Upper lobe of left lung (tissue), 4 donors: ENCODE measurements around the gene NUP37.
"Not testable (repeated sequence)": the region's sequence is repeated elsewhere in the genome, so short reads cannot be mapped to it uniquely, and the experiment has no call there.

ENCODE experiments used
- CTCF ChIP-seq, 6 experiments: fragments of 450-650 bp in 4 of 6; fragments of 200-600 bp in 2 of 6; sonication (generic) in 2 of 6; IDR thresholded peaks; one replicate each; pipeline ENCODE4 v1.5.1; 2016 to 2019; ENCODE audit warnings: antibody characterized with exemption in 6 of 6
- POLR2AphosphoS5 ChIP-seq, 2 donors: sonication (generic); formaldehyde crosslinking; IDR thresholded peaks; one replicate each; pipeline ENCODE4 v1.5.1; 2017; ENCODE audit warnings: antibody characterized with exemption in 2 of 2

GRCh38 chr12:102147062-102147587 lies 27.2 kb upstream of the NUP37 start:
- not testable (repeated sequence) for TF ChIP-seq CTCF, POLR2AphosphoS5 (IDR thresholded peaks at IDR 0.05)
